ENCODE data around the gene FREM1.

FREM1 gene

GRCh38 chr9:14868772-14869583 is 41.2 kb downstream of the FREM1 start:
- DNase-seq: no peak

GRCh38 chr9:14868418-14868771 is 41.8 kb downstream of the FREM1 start:
- DNase-seq: no peak

GRCh38 chr9:14866200-14866749 is 44.0 kb downstream of the FREM1 start:
- no peak for DNase-seq

GRCh38 chr9:14864309-14864708 is 45.9 kb downstream of the FREM1 start:
- no peak for DNase-seq

- no peak for DNase-seq
These were observed 46.8 kb downstream of the FREM1 start for GRCh38 chr9:14863402-14863801.

- DNase-seq: no peak
These were observed 52.6 kb downstream of the FREM1 start for GRCh38 chr9:14857449-14858305.

- no peak for DNase-seq
These were observed 60.4 kb downstream of the FREM1 start for GRCh38 chr9:14849851-14850250.

GRCh38 chr9:14849296-14849695 is 60.9 kb downstream of the FREM1 start:
- DNase-seq: no peak

- DNase-seq: peak; percentile 25
These were observed 63.3 kb downstream of the FREM1 start for GRCh38 chr9:14846871-14847311.

GRCh38 chr9:14843163-14843562 is 67.1 kb downstream of the FREM1 start:
- DNase-seq: no peak

- no peak for DNase-seq
These were observed 68.0 kb downstream of the FREM1 start for GRCh38 chr9:14842269-14842668.

GRCh38 chr9:14838701-14839100 is 71.5 kb downstream of the FREM1 start:
- DNase-seq: no peak

GRCh38 chr9:14836885-14837284 is 73.3 kb downstream of the FREM1 start:
- DNase-seq: no peak

- DNase-seq: no peak
These were observed 78.6 kb downstream of the FREM1 start for GRCh38 chr9:14831661-14832060.

GRCh38 chr9:14831074-14831473 is 79.2 kb downstream of the FREM1 start:
- DNase-seq: no peak

GRCh38 chr9:14830057-14830456 is 80.2 kb downstream of the FREM1 start:
- DNase-seq: no peak

GRCh38 chr9:14829204-14829603 is 81.0 kb downstream of the FREM1 start:
- DNase-seq: no peak

GRCh38 chr9:14827805-14828204 is 82.4 kb downstream of the FREM1 start:
- DNase-seq: no peak

- no peak for DNase-seq
These were observed 85.7 kb downstream of the FREM1 start for GRCh38 chr9:14824481-14824880.

- DNase-seq: no peak
These were observed 86.4 kb downstream of the FREM1 start for GRCh38 chr9:14823800-14824199.

GRCh38 chr9:14822666-14823065 is 87.6 kb downstream of the FREM1 start:
- no peak for DNase-seq

GRCh38 chr9:14819183-14819582 is 91.0 kb downstream of the FREM1 start:
- no peak for DNase-seq

GRCh38 chr9:14814249-14814628 is 96.0 kb downstream of the FREM1 start:
- no peak for DNase-seq
